Breast epithelium (tissue), 3 donors: ENCODE measurements around the gene DIRAS3.

Source experiments
- POLR2A ChIP-seq: fragments of 450-650 bp; IDR thresholded peaks from one replicate; pipeline ENCODE4 v1.6.1; 2016; ENCODE audit warnings: antibody characterized with exemption, mild to moderate bottlenecking, moderate library complexity
- POLR2AphosphoS5 ChIP-seq, 3 donors: sonication (generic); formaldehyde crosslinking; IDR thresholded peaks; one replicate each; pipeline ENCODE4 v1.6.1; 2017; ENCODE audit warnings: antibody characterized with exemption in 3 of 3
- TF ChIP-seq, protein P1 (sequence below), 3 donors: fragments of 450-650 bp; IDR thresholded peaks; one replicate each; pipeline ENCODE4 v1.5.1; 2016 to 2017; ENCODE audit warnings: antibody characterized with exemption in 3 of 3, mild to moderate bottlenecking in 3 of 3, moderate library complexity in 3 of 3

GRCh38 chr1:68093737-68094136 lies 43.3 kb upstream of the DIRAS3 start:
- TF ChIP-seq, protein P1, sequence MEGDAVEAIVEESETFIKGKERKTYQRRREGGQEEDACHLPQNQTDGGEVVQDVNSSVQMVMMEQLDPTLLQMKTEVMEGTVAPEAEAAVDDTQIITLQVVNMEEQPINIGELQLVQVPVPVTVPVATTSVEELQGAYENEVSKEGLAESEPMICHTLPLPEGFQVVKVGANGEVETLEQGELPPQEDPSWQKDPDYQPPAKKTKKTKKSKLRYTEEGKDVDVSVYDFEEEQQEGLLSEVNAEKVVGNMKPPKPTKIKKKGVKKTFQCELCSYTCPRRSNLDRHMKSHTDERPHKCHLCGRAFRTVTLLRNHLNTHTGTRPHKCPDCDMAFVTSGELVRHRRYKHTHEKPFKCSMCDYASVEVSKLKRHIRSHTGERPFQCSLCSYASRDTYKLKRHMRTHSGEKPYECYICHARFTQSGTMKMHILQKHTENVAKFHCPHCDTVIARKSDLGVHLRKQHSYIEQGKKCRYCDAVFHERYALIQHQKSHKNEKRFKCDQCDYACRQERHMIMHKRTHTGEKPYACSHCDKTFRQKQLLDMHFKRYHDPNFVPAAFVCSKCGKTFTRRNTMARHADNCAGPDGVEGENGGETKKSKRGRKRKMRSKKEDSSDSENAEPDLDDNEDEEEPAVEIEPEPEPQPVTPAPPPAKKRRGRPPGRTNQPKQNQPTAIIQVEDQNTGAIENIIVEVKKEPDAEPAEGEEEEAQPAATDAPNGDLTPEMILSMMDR (IDR thresholded peaks at IDR 0.05) = no peak
- no peak for TF ChIP-seq POLR2A
- TF ChIP-seq POLR2AphosphoS5 (IDR thresholded peaks at IDR 0.05) = no peak
